ENCODE results near the gene RPS18. TPM values are rescaled to one million over a fixed set of nuclear protein-coding genes. Genes with fewer than 3 reads are reported as not detected.

RPS18 gene
- total RNA-seq, 6 experiments from 2014 or later = 504 to 932 (median 612) TPM

DNA sequence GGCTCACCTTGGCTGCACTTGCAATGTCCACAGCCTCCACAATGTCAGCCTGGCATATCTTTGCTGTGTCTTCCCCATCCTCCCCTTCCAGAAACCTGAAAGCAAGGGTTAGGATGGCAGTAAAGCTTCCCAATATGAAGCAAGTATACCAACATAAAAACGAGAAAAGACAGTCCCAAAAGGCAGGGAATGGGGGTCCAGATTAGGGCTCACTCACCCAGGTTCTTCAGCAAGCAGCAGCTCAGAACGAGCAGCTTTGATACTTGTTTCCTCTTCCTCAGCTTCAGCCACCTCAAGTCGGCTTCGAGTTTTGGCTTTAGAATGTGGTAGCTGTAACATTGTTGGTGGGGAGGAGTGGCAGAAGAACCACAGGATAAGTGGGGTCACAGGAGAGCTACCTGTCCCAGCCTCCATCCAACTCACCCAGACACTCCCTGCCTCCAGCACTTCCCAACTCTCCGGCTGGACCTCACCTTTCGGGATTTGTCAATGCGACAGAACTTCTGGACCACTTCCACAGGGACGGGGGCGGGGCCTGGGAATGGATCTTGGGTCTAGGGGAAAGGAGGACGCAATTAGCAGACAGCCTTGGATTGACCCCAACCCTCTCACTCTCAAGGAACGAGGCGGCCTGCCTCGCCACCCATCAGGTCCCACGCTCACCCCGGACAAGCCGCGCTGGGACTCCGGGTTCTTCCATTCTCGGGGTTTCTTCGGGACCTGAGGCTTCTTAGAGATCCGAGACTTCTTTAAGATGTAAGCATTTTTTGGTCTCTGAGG is 16.5 kb downstream of the RPS18 start:
- peak overlapping the region in 2 of 3 donors; percentile 69 to 72 for H3K27ac ChIP-seq
- H3K4me3 ChIP-seq = peak overlapping the region; percentile 79 to 94 (median 91)
- DNase-seq = peak in 1 of 3 donors; percentile 49
- ATAC-seq = no peak
- peaks cover 0 to 49% (median 12%) of the 10 kb centered on the region in 4 donors for H3K36me3 ChIP-seq
- no peaks in the 10 kb centered on the region for H3K9me3 ChIP-seq
- H3K27me3 ChIP-seq = no peaks in the 10 kb centered on the region
- intact Hi-C loops (cut with DNase I) = no loop called here
- WGBS (ENCODE audit: insufficient coverage, low coverage, low lambda C conversion rate, missing lambda C conversion rate) = 11% methylated on average over 21 of the region's 21 CpGs
- TF ChIP-seq POLR2A (IDR thresholded peaks at IDR 0.05) = no peak
- TF ChIP-seq, protein P1, sequence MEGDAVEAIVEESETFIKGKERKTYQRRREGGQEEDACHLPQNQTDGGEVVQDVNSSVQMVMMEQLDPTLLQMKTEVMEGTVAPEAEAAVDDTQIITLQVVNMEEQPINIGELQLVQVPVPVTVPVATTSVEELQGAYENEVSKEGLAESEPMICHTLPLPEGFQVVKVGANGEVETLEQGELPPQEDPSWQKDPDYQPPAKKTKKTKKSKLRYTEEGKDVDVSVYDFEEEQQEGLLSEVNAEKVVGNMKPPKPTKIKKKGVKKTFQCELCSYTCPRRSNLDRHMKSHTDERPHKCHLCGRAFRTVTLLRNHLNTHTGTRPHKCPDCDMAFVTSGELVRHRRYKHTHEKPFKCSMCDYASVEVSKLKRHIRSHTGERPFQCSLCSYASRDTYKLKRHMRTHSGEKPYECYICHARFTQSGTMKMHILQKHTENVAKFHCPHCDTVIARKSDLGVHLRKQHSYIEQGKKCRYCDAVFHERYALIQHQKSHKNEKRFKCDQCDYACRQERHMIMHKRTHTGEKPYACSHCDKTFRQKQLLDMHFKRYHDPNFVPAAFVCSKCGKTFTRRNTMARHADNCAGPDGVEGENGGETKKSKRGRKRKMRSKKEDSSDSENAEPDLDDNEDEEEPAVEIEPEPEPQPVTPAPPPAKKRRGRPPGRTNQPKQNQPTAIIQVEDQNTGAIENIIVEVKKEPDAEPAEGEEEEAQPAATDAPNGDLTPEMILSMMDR (IDR thresholded peaks at IDR 0.05) = no peak
- H3K4me1 ChIP-seq = peaks cover 0 to 16% (median 8%) of the 10 kb centered on the region in 4 donors

DNA sequence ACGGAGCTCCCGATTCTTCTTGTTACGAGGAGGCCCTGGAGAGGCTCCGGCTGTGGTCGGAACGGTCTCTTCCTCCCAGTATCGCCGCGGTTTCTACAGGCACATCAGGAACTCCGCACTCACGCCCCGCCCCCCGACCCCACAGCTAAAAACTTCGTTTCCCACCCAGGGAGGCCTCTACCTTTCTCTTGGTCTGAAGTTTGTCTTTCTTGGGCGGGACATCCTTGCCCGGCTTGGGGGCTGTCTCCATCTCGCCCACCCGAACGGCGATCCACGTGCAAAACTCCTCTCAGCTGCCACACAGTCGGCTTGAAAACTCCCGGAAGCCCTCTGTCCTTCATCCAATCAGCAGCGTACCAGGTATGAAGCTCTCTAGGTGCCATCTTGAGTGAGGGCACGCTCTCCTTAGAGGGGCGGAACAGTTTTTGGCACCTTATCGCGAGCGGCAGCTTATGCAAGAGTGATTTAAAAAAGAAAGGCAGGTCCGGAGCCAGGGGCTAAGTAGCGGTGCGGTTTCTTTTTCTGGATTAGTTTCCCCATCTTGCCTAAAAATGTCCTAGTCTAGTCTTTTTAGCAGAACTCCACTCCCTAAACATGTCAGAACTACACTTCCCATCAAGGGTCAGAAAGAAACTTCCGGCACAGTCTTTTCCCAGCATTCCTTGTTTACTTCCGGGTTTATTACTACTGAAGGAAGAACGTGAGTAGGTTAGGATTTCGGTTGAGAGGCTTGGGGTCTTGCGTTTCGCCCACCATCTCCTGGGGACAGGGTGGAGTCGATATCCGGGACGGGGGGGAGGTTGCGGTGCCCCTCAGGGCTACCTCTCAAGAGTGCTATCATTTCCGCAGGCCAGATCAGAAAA is 17.3 kb downstream of the RPS18 start, which contains the start of the genes PFDN6 and WDR46:
PFDN6 (plus strand) TSS at position 681 of the 863 bp plus-strand sequence. CDS start 256 bp downstream, outside the sequence.
WDR46 (minus strand) TSS at position 319 of the 863 bp plus-strand sequence; CDS start at position 250, 69 bp downstream.
- intact Hi-C loops (cut with DNase I) = no loop called here
- under 1% methylated on average over 40 of the region's 43 CpGs for whole genome bisulfite sequencing (ENCODE audit: insufficient coverage, low coverage, low lambda C conversion rate, missing lambda C conversion rate)
- Histone ChIP-seq H3K27ac (peak within 1 kb of the TSS; percentile 67 to 72 (median 69)), H3K27me3 (no peaks in the 10 kb centered on the region), H3K36me3 (peaks cover 0 to 51% (median 12%) of the 10 kb centered on the region in 4 donors), H3K9me3 (no peaks in the 10 kb centered on the region), H3K4me1 (peaks cover 0 to 16% (median 8%) of the 10 kb centered on the region in 4 donors), H3K4me3 (peak within 1 kb of the TSS; percentile 79 to 94 (median 91))
- TF ChIP-seq POLR2A (IDR thresholded peaks at IDR 0.05) = no peak
- TF ChIP-seq, protein P1 (IDR thresholded peaks at IDR 0.05) = no peak
- peak; percentile 95 to 97 (median 96) for ATAC-seq
- peak; percentile 71 to 89 (median 73) for DNase-seq

DNA sequence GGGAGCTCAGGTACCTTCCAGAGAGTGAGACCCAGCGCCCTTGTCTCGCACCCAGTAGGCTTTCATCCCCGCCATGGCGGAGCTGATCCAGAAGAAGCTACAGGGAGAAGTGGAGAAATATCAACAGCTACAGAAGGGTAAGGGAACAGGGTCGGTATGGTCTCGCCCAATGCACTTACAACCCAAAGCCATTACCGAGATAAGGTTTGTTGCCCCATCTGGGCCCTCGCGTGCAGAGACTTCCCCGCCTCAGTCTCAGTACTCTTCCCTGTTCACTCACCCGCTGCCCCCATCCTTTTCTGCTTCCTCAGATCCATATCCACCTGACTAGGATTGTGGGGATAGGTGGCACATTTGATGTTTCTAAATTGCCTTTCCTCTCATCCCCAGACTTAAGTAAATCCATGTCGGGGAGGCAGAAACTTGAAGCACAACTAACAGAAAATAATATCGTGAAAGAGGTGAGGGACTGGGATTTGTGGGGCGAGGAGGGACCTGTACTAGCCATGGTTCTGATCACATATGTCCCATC is 18.0 kb downstream of the RPS18 start:
- no peak for ATAC-seq
- H3K27ac ChIP-seq = peak overlapping the region; percentile 67 to 72 (median 69)
- no peaks in the 10 kb centered on the region for H3K27me3 ChIP-seq
- no peak for TF ChIP-seq POLR2A (IDR thresholded peaks at IDR 0.05)
- TF ChIP-seq, protein P1 (IDR thresholded peaks at IDR 0.05) = no peak
- peak overlapping the region; percentile 79 to 94 (median 91) for H3K4me3 ChIP-seq
- peaks cover 0 to 16% (median 8%) of the 10 kb centered on the region in 4 donors for H3K4me1 ChIP-seq
- intact Hi-C loops (cut with DNase I) = no loop called here
- DNase-seq = no peak
- WGBS (ENCODE audit: insufficient coverage, low coverage, low lambda C conversion rate, missing lambda C conversion rate) = 7% methylated on average over 13 of the region's 14 CpGs
- no peaks in the 10 kb centered on the region for H3K9me3 ChIP-seq
- H3K36me3 ChIP-seq = peaks cover 0 to 44% (median 10%) of the 10 kb centered on the region in 4 donors

DNA sequence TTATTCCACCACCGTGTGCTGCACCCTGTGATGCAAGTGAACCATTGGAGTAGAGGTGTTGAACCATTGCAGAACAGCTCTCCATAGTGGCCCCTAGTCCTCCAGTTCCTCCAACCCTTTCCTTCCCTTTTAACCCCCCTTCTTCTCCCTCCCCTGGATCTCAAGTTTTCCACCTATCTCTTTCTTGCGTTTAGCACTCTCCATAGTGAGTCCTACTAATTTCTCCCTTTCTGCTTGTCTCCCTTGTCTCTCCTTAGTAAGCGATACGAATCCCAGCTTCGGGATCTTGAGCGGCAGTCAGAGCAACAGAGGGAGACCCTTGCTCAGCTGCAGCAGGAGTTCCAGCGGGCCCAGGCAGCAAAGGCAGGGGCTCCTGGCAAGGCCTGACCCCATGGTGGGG is 18.6 kb downstream of the RPS18 start:
- DNase-seq (no peak), ATAC-seq (no peak)
- Histone ChIP-seq H3K4me1 (peaks cover 0 to 16% (median 8%) of the 10 kb centered on the region in 4 donors), H3K9me3 (no peaks in the 10 kb centered on the region), H3K4me3 (peak overlapping the region in 2 of 3 donors; percentile 79 to 91), H3K27me3 (no peaks in the 10 kb centered on the region), H3K36me3 (peaks cover 0 to 40% (median 10%) of the 10 kb centered on the region in 4 donors), H3K27ac (no peak overlapping the region)
- intact Hi-C loops (cut with DNase I) = no loop called here
- WGBS (ENCODE audit: insufficient coverage, low coverage, low lambda C conversion rate, missing lambda C conversion rate) = 68% methylated on average over 7 of the region's 7 CpGs
- TF ChIP-seq POLR2A (IDR thresholded peaks at IDR 0.05) = no peak
- TF ChIP-seq, protein P1 (IDR thresholded peaks at IDR 0.05) = no peak
